ENCODE data around the gene RGS19. TPM values are rescaled to one million over a fixed set of nuclear protein-coding genes. Genes with fewer than 3 reads are reported as not detected.

RGS19 gene
- total and polyA plus RNA-seq, 4 donors, result 4.9 to 12.9 (median 6.3) TPM

GRCh38 chr20:64092258-64093012 is 13.1 kb upstream of the RGS19 start:
- Histone ChIP-seq H3K27ac (ENCODE audit: low read depth in 1 of 2, low read length in 2 of 2) (no peak overlapping the region), H3K4me1 (ENCODE audit: control insufficient read depth in 4 of 4, insufficient read depth in 4 of 4, low read length in 3 of 4) (no peaks in the 10 kb centered on the region), H3K27me3 (ENCODE audit: control insufficient read depth in 4 of 4, insufficient read depth in 4 of 4, low read length in 3 of 4) (peaks cover 0 to 2% (median 0%) of the 10 kb centered on the region in 4 donors), H3K9me3 (ENCODE audit: control insufficient read depth in 4 of 4, low read length in 3 of 4) (no peaks in the 10 kb centered on the region), H3K4me3 (ENCODE audit: low read depth in 1 of 3, low read length in 3 of 3) (no peak overlapping the region), H3K36me3 (ENCODE audit: control insufficient read depth in 4 of 4, insufficient read depth in 3 of 4, low read depth in 1 of 4, low read length in 3 of 4) (no peaks in the 10 kb centered on the region), H3K9ac (ENCODE audit: low read depth in 1 of 2, low read length in 2 of 2) (no peak overlapping the region)
- no peak for TF ChIP-seq HNF4A (conservative IDR thresholded peaks at IDR 0.05)
- no peak for DNase-seq (ENCODE audit: low spot score)
- WGBS, result 48% methylated on average over 27 of the region's 27 CpGs

- H3K36me3 ChIP-seq (ENCODE audit: control insufficient read depth in 4 of 4, insufficient read depth in 3 of 4, low read depth in 1 of 4, low read length in 3 of 4), result no peaks in the 10 kb centered on the region
- H3K9ac ChIP-seq (ENCODE audit: low read depth in 1 of 2, low read length in 2 of 2), result no peak overlapping the region
- H3K27me3 ChIP-seq (ENCODE audit: control insufficient read depth in 4 of 4, insufficient read depth in 4 of 4, low read length in 3 of 4), result peaks cover 0 to 2% (median 0%) of the 10 kb centered on the region in 4 donors
- no peaks in the 10 kb centered on the region for H3K9me3 ChIP-seq (ENCODE audit: control insufficient read depth in 4 of 4, low read length in 3 of 4)
- 21% methylated on average over 16 of the region's 16 CpGs for WGBS
- no peak for DNase-seq (ENCODE audit: low spot score)
- TF ChIP-seq NR2F2 (IDR thresholded peaks at IDR 0.05), result no peak
- no peak for TF ChIP-seq FOXA2 (IDR thresholded peaks at IDR 0.05)
- no peak for TF ChIP-seq RAD21 (IDR thresholded peaks at IDR 0.05)
- no peak overlapping the region for H3K4me3 ChIP-seq (ENCODE audit: low read depth in 1 of 3, low read length in 3 of 3)
- H3K27ac ChIP-seq (ENCODE audit: low read depth in 1 of 2, low read length in 2 of 2), result no peak overlapping the region
- no peaks in the 10 kb centered on the region for H3K4me1 ChIP-seq (ENCODE audit: control insufficient read depth in 4 of 4, insufficient read depth in 4 of 4, low read length in 3 of 4)
Measured at GRCh38 chr20:64091770-64092169, 12.5 kb upstream of the RGS19 start.

- TF ChIP-seq CTCF (IDR thresholded peaks at IDR 0.05; ENCODE audit: low read depth, low read length, missing input control), result no peak
- TF ChIP-seq TAF1 (conservative IDR thresholded peaks at IDR 0.05), result no peak
- no peak for TF ChIP-seq YY1 (IDR thresholded peaks at IDR 0.05)
- no peak for TF ChIP-seq SP1 (IDR thresholded peaks at IDR 0.05)
- TF ChIP-seq ATF3 (IDR thresholded peaks at IDR 0.05), result no peak
- TF ChIP-seq HNF4G (IDR thresholded peaks at IDR 0.05), result no peak
- TF ChIP-seq REST (IDR thresholded peaks at IDR 0.05), result no peak
- no peak for TF ChIP-seq FOXA1 (IDR thresholded peaks at IDR 0.05)
- TF ChIP-seq GABPA (IDR thresholded peaks at IDR 0.05 in 1 of 2, conservative IDR thresholded peaks at IDR 0.05 in 1 of 2), result no peak
- TF ChIP-seq MAX (IDR thresholded peaks at IDR 0.05), result no peak
- TF ChIP-seq FOXA2 (IDR thresholded peaks at IDR 0.05), result no peak
- no peak for TF ChIP-seq EGR1 (IDR thresholded peaks at IDR 0.05; ENCODE audit: low read depth in 2 of 2)
- no peak for TF ChIP-seq RXRA (IDR thresholded peaks at IDR 0.05)
- no peak for TF ChIP-seq HNF4A (conservative IDR thresholded peaks at IDR 0.05)
- TF ChIP-seq ZBTB33 (IDR thresholded peaks at IDR 0.05), result no peak
- no peak for TF ChIP-seq RAD21 (IDR thresholded peaks at IDR 0.05)
- no peak for TF ChIP-seq NR2F2 (IDR thresholded peaks at IDR 0.05)
- TF ChIP-seq JUND (IDR thresholded peaks at IDR 0.05), result no peak
- no peak overlapping the region for H3K27ac ChIP-seq (ENCODE audit: low read depth in 1 of 2, low read length in 2 of 2)
- no peaks in the 10 kb centered on the region for H3K36me3 ChIP-seq (ENCODE audit: control insufficient read depth in 4 of 4, insufficient read depth in 3 of 4, low read depth in 1 of 4, low read length in 3 of 4)
- no peak for DNase-seq (ENCODE audit: low spot score)
- no peaks in the 10 kb centered on the region for H3K4me1 ChIP-seq (ENCODE audit: control insufficient read depth in 4 of 4, insufficient read depth in 4 of 4, low read length in 3 of 4)
- H3K27me3 ChIP-seq (ENCODE audit: control insufficient read depth in 4 of 4, insufficient read depth in 4 of 4, low read length in 3 of 4), result peaks cover 0 to 2% (median 0%) of the 10 kb centered on the region in 4 donors
- H3K9ac ChIP-seq (ENCODE audit: low read depth in 1 of 2, low read length in 2 of 2), result no peak overlapping the region
- WGBS, result 70% methylated on average over 19 of the region's 19 CpGs
- H3K9me3 ChIP-seq (ENCODE audit: control insufficient read depth in 4 of 4, low read length in 3 of 4), result no peaks in the 10 kb centered on the region
- H3K4me3 ChIP-seq (ENCODE audit: low read depth in 1 of 3, low read length in 3 of 3), result no peak overlapping the region
Measured at GRCh38 chr20:64091340-64091739, 12.0 kb upstream of the RGS19 start.

Data from liver (tissue), 9 donors.